Activated CD4-positive, alpha-beta T cell treated with anti-CD3 and anti-CD28 coated beads for 36 hours (primary cell): ENCODE data around the gene FSHR. TPM values are rescaled to one million over a fixed set of nuclear protein-coding genes. Genes with fewer than 3 reads are reported as not detected.

Experiments
- ATAC-seq: fragments of 200-7000 bp; cut with Tn5 transposase; one replicate; pipeline ENCODE4 v1.10.0; 2021; ENCODE audit warnings: mild to moderate bottlenecking, moderate library complexity
- CTCF ChIA-PET: fragments of 350-600 bp; sonication (Branson Sonifier 250); formaldehyde crosslinking; loops from one replicate; lab custom pipeline; 2021; ENCODE audit warnings: antibody characterized with exemption; lab: Charles Lee
- POLR2A ChIA-PET: fragments of 350-600 bp; sonication (Branson Sonifier 250); formaldehyde crosslinking; loops from one replicate; lab custom pipeline; 2021; ENCODE audit warnings: antibody characterized with exemption, inconsistent platforms; lab: Charles Lee
- DNase-seq: peaks from one replicate; pipeline ENCODE4 v3.0.0-alpha.2; 2020
- H3K27ac Mint-ChIP-seq: one replicate; pipeline ENCODE4 v1.8.0; 2021; ENCODE audit warnings: mixed read lengths
- H3K27me3 Mint-ChIP-seq: one replicate; pipeline ENCODE4 v1.8.0; 2021; ENCODE audit warnings: mixed read lengths
- H3K36me3 Mint-ChIP-seq: one replicate; pipeline ENCODE4 v1.8.0; 2021; ENCODE audit warnings: low read depth, mixed read lengths
- H3K4me1 Mint-ChIP-seq: one replicate; pipeline ENCODE4 v1.8.0; 2021; ENCODE audit warnings: mixed read lengths
- H3K4me3 Mint-ChIP-seq: one replicate; pipeline ENCODE4 v1.8.0; 2021; ENCODE audit warnings: mild to moderate bottlenecking, moderate library complexity, mixed read lengths
- H3K9me3 Mint-ChIP-seq: one replicate; pipeline ENCODE4 v1.8.0; 2021; ENCODE audit warnings: low read depth, mixed read lengths
- intact Hi-C, 2 experiments: fragments of 100-400 bp; cut with DNase I in 1 of 2; cut with micrococcal nuclease in 1 of 2; formaldehyde crosslinking; loops; one replicate each; pipeline versions ENCODE4 v1.14.2 to v1.15.1; 2022 to 2024; cut with DNase I, micrococcal nuclease
- total RNA-seq, 2 experiments: library from RNA; stranded (reverse); gene quantifications; one replicate each; pipeline ENCODE4 v1.2.3, GENCODE V29; 2021

The FSHR gene
- total RNA-seq, 2 experiments from 2014 or later, result not detected

GRCh38 chr2:49111006-49111405, 43.3 kb downstream of the FSHR start:
- CTCF ChIA-PET, result no interaction called here
- Mint-ChIP-seq H3K4me1 (no peaks in the 10 kb centered on the region), H3K27me3 (no peaks in the 10 kb centered on the region), H3K36me3 (no peaks in the 10 kb centered on the region), H3K27ac (no peak overlapping the region), H3K9me3 (peaks cover 5% of the 10 kb centered on the region), H3K4me3 (no peak overlapping the region)
- POLR2A ChIA-PET, result no interaction called here
- no peak for DNase-seq
- ATAC-seq, result no peak
- intact Hi-C loops, result no loop called here

- ChIA-PET POLR2A (no interaction called here), CTCF (no interaction called here)
- Mint-ChIP-seq H3K4me3 (no peak overlapping the region), H3K4me1 (no peaks in the 10 kb centered on the region), H3K27me3 (no peaks in the 10 kb centered on the region), H3K9me3 (peaks cover under 1% of the 10 kb centered on the region), H3K36me3 (no peaks in the 10 kb centered on the region), H3K27ac (no peak overlapping the region)
- intact Hi-C loops, result no loop called here
- DNase-seq (no peak), ATAC-seq (no peak)
Observed at GRCh38 chr2:49110571-49110970, 43.7 kb downstream of the FSHR start.

- H3K27ac Mint-ChIP-seq, result no peak overlapping the region
- H3K9me3 Mint-ChIP-seq, result no peaks in the 10 kb centered on the region
- H3K4me3 Mint-ChIP-seq, result no peak overlapping the region
- intact Hi-C loops, result no loop called here
- ChIA-PET POLR2A (no interaction called here), CTCF (no interaction called here)
- no peaks in the 10 kb centered on the region for H3K27me3 Mint-ChIP-seq
- H3K4me1 Mint-ChIP-seq, result no peaks in the 10 kb centered on the region
- no peak for ATAC-seq
- no peak for DNase-seq
- H3K36me3 Mint-ChIP-seq, result no peaks in the 10 kb centered on the region
Observed at GRCh38 chr2:49108851-49109250, 45.5 kb downstream of the FSHR start.

GRCh38 chr2:49108436-49108835, 45.9 kb downstream of the FSHR start:
- H3K36me3 Mint-ChIP-seq, result no peaks in the 10 kb centered on the region
- ChIA-PET POLR2A (no interaction called here), CTCF (no interaction called here)
- intact Hi-C loops, result no loop called here
- H3K4me1 Mint-ChIP-seq, result no peaks in the 10 kb centered on the region
- H3K27ac Mint-ChIP-seq, result no peak overlapping the region
- H3K27me3 Mint-ChIP-seq, result no peaks in the 10 kb centered on the region
- ATAC-seq, result no peak
- H3K4me3 Mint-ChIP-seq, result no peak overlapping the region
- no peaks in the 10 kb centered on the region for H3K9me3 Mint-ChIP-seq
- DNase-seq, result no peak

- no peaks in the 10 kb centered on the region for H3K36me3 Mint-ChIP-seq
- ATAC-seq (no peak), DNase-seq (no peak)
- H3K4me1 Mint-ChIP-seq, result no peaks in the 10 kb centered on the region
- H3K27me3 Mint-ChIP-seq, result no peaks in the 10 kb centered on the region
- no peak overlapping the region for H3K27ac Mint-ChIP-seq
- ChIA-PET CTCF (no interaction called here), POLR2A (no interaction called here)
- intact Hi-C loops, result no loop called here
- no peaks in the 10 kb centered on the region for H3K9me3 Mint-ChIP-seq
- no peak overlapping the region for H3K4me3 Mint-ChIP-seq
Observed at GRCh38 chr2:49105506-49105905, 48.8 kb downstream of the FSHR start.

- POLR2A ChIA-PET, result no interaction called here
- Mint-ChIP-seq H3K36me3 (no peaks in the 10 kb centered on the region), H3K4me1 (no peaks in the 10 kb centered on the region), H3K27ac (no peak overlapping the region), H3K4me3 (no peak overlapping the region), H3K9me3 (no peaks in the 10 kb centered on the region), H3K27me3 (no peaks in the 10 kb centered on the region)
- DNase-seq, result no peak
- CTCF ChIA-PET, result interaction anchor here (1.5 kb wide), 1 partner anchor 19 kb away, joined by 3 read pairs; no protein-coding TSS in a partner anchor
- intact Hi-C loops, result no loop called here
- ATAC-seq, result no peak
Observed at GRCh38 chr2:49102146-49102545, 52.2 kb downstream of the FSHR start.

- POLR2A ChIA-PET, result no interaction called here
- intact Hi-C loops, result no loop called here
- H3K27me3 Mint-ChIP-seq, result no peaks in the 10 kb centered on the region
Observed at GRCh38 chr2:49080681-49081080, 73.6 kb downstream of the FSHR start.

GRCh38 chr2:49070716-49071115, 83.6 kb downstream of the FSHR start:
- no peak overlapping the region for H3K4me3 Mint-ChIP-seq
- no peak for ATAC-seq
- H3K27ac Mint-ChIP-seq, result no peak overlapping the region
- no peaks in the 10 kb centered on the region for H3K36me3 Mint-ChIP-seq
- POLR2A ChIA-PET, result no interaction called here
- DNase-seq, result no peak
- no peaks in the 10 kb centered on the region for H3K4me1 Mint-ChIP-seq
- H3K9me3 Mint-ChIP-seq, result peaks cover 7% of the 10 kb centered on the region
- CTCF ChIA-PET, result no interaction called here
- H3K27me3 Mint-ChIP-seq, result no peaks in the 10 kb centered on the region
- intact Hi-C loops, result no loop called here

More at GRCh38 chr2:49080681-49081080, 73.6 kb downstream of the FSHR start:
- H3K27ac Mint-ChIP-seq, result no peak overlapping the region
- H3K4me1 Mint-ChIP-seq, result no peaks in the 10 kb centered on the region
- H3K36me3 Mint-ChIP-seq, result no peaks in the 10 kb centered on the region
- H3K9me3 Mint-ChIP-seq, result peaks cover 5% of the 10 kb centered on the region
- CTCF ChIA-PET, result no interaction called here
- no peak for DNase-seq
- no peak for ATAC-seq
- H3K4me3 Mint-ChIP-seq, result no peak overlapping the region

GRCh38 chr2:49069829-49070228, 84.5 kb downstream of the FSHR start:
- ChIA-PET CTCF (interaction anchor here (0.6 kb wide), 1 partner anchor 1138 kb away, joined by 3 read pairs; no protein-coding TSS in a partner anchor), POLR2A (no interaction called here)
- ATAC-seq (no peak), DNase-seq (no peak)
- intact Hi-C loops, result no loop called here
- Mint-ChIP-seq H3K9me3 (peaks cover 6% of the 10 kb centered on the region), H3K4me3 (no peak overlapping the region), H3K27ac (no peak overlapping the region), H3K27me3 (no peaks in the 10 kb centered on the region), H3K4me1 (no peaks in the 10 kb centered on the region), H3K36me3 (no peaks in the 10 kb centered on the region)

GRCh38 chr2:49068613-49069012, 85.7 kb downstream of the FSHR start:
- Mint-ChIP-seq H3K27me3 (no peaks in the 10 kb centered on the region), H3K36me3 (no peaks in the 10 kb centered on the region), H3K9me3 (no peaks in the 10 kb centered on the region), H3K27ac (no peak overlapping the region), H3K4me3 (no peak overlapping the region), H3K4me1 (no peaks in the 10 kb centered on the region)
- ATAC-seq (no peak), DNase-seq (no peak)
- POLR2A ChIA-PET, result no interaction called here
- intact Hi-C loops, result no loop called here
- CTCF ChIA-PET, result no interaction called here

GRCh38 chr2:49067971-49068370, 86.3 kb downstream of the FSHR start:
- Mint-ChIP-seq H3K36me3 (no peaks in the 10 kb centered on the region), H3K9me3 (no peaks in the 10 kb centered on the region), H3K4me1 (no peaks in the 10 kb centered on the region), H3K27me3 (no peaks in the 10 kb centered on the region), H3K27ac (no peak overlapping the region), H3K4me3 (no peak overlapping the region)
- no peak for ATAC-seq
- ChIA-PET POLR2A (no interaction called here), CTCF (no interaction called here)
- no peak for DNase-seq
- intact Hi-C loops, result no loop called here

- Mint-ChIP-seq H3K9me3 (peaks cover 11% of the 10 kb centered on the region), H3K4me1 (no peaks in the 10 kb centered on the region), H3K36me3 (no peaks in the 10 kb centered on the region), H3K4me3 (no peak overlapping the region), H3K27me3 (peaks cover 2% of the 10 kb centered on the region), H3K27ac (no peak overlapping the region)
- ChIA-PET POLR2A (no interaction called here), CTCF (no interaction called here)
- DNase-seq, result no peak
- intact Hi-C loops, result no loop called here
- no peak for ATAC-seq
Observed at GRCh38 chr2:49053156-49053555, 101.2 kb downstream of the FSHR start.

GRCh38 chr2:49050265-49050664, 104.0 kb downstream of the FSHR start:
- Mint-ChIP-seq H3K4me1 (no peaks in the 10 kb centered on the region), H3K4me3 (no peak overlapping the region), H3K36me3 (no peaks in the 10 kb centered on the region), H3K27ac (no peak overlapping the region), H3K9me3 (no peaks in the 10 kb centered on the region), H3K27me3 (peaks cover 2% of the 10 kb centered on the region)
- ChIA-PET CTCF (no interaction called here), POLR2A (no interaction called here)
- intact Hi-C loops, result no loop called here
- no peak for DNase-seq
- ATAC-seq, result no peak
